HuH-7 (cell line): ENCODE data around the gene SLX9.

Experiments
- DNase-seq: peaks from one replicate; pipeline ENCODE4 v3.0.0; 2011; ENCODE audit warnings: low spot score

The SLX9 gene

DNA sequence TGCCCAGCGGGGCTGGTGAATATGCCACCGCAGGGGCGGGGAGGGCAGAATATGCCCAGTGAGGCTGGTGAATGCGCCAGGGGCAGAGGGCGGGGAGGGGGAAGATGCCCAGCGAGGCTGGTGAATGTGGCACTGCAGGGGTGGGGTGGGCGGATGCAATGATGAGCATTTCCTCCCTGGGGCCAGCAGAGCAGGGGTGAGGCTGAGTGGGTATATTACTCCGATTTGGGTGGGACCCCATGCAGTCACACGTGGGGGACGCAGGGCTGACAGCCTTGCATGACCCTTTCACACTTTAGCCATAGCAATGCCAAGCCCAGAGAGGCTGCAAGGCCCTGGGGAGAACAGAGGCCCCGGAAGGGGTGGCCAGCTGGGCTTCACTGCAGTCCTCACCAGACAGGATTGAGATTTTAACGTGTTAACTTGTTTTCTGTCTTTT lies 9.3 kb upstream of the SLX9 start:
- no peak for DNase-seq

DNA sequence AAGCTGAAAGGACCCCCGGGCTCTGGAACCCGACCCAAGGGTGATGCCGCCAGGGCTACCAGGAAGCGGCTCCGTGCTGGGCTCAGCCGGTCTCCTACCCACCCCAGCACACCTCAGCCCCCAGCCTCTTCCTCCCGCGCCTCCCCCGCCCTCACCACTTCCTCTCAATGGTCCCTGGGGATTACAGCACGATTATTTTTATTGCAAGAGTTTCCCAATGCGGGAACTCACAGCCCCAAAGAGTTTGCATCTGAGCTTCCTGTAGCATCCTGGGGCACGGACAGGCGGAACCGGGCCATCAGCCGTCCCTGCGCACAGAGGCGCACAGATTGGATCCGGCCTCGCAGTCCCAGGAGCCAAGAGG lies 8.7 kb upstream of the SLX9 start:
- no peak for DNase-seq

DNA sequence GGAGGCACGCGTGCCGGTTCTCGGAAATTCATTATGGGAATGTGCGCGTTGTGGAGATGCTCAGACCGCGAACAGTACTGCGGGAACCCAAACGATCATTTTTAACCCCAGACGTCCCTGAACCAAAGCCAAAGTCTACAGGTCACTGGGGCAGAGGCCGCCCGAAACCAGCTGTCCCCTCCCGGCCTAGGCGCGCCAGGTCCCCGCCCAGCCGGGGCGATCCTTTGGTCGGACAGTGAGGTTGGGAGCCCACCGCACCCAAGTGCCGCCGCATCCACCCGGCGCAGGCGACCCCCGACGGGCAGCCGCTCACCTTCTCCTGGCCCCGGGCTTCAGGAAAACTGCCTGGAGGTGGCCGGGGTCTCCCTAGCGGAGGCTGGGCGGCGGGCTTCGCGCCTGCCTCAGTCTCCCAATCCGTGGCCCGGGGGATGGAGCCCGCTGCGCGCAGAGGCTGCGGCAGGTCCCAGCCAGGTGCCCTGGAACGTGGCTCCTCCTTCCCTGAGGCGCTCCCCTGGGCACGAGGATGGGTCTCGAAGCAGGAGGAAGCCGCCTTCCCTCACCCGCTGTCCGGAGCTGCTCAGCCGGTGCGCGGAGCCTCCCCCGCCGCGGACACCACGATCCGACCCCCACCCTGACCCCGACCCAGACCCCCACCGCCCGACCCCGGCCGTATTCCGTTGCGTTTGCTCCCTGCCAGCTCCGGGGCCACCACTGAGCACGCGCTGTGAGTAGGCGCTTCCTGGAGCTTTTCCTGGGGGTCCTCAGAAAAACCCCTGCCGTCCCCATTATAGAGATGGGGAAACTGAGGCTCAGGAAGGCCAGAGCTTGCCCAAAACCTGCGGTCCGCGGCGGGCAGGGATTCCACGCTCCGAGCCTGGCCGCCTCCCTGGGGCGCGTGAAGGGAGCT lies 8.1 kb upstream of the SLX9 start:
- peak; percentile 48 for DNase-seq

DNA sequence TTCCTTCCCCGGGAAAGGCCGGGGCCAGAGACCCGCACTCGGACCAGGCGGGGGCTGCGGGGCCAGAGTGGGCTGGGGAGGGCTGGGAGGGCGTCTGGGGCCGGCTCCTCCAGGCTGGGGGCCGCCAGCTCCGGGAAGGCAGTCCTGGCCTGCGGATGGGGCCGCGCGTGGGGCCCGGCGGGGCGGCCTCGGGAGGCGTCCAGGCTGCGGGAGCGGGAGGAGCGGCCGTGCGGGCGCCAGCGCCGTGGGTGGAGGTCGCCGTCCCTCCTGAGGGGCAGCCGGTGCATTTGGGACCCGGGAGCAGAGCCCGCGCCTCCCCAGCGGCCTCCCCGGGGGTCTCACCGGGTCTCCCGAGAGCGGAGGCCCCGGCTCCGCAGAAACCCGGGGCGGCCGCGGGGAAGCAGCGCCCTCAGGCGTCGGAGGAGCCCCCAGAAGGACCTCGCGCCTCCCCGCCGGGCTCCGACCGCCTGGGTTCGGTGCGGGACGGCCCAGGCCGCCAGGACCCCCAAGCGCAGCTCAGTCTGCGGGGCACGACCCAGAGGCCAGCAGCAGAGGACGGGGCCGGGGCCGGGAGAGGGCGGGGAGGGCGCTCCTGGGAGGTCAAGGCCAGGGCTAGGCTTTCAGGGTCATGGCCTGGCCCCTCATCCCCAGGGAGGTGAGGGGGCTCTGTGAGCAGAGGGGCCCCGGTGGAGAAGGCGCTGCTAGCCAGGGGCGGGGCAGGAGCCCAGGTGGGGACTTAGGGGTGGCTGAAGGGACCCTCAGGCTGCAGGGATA lies 7.2 kb upstream of the SLX9 start:
- DNase-seq, result peak; percentile 82

DNA sequence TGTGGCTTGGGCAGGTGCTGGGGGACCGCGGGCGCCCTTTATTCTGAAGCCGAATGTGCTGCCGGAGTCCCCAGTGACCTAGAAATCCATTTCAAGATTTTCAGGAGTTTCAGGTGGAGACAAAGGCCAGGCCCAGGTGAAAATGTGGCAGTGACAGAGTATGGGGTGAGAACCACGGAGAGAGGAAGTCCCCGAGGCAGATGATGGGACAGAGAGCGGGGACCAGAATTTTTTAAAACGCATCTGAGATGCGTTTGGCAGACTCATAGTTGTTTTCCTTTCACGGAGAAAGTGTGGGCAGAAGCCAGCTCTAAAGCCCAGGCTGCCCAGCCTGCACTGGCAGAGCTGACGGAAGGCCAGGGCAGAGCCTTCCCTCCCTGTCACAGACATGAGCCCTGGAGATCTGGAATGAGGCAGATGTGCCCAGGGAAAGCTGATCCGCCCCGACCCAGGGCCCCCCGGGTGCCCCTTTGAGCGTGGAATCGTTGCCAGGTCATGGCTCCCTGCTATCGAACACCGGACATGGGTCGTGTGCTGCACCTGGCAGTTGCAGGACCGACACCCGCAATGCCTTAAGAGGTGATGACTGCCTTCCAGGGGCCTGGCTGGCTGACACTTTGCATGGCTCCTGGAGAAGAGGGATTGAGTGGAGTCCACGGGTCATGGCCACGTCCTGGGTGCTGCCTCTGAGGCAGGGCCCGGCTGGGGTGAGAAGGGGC lies 6.5 kb upstream of the SLX9 start:
- DNase-seq, result no peak

DNA sequence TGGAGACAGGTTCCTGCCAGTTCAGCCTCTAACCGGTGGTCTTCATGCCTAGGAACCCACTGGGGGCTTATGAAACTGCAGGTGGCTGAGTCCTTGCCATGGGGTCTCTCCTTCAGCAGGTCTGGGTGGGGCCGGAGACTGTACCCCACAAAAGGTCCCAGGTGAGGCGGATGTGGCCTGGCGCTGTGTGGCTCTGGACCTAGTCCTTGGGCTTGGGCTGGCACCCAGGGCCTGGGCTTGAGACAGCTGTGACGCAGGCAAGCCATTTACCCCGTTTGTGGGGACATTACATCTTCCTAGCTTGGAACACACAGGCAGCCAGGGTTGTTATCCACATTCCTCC lies 5.9 kb upstream of the SLX9 start:
- DNase-seq, result no peak

DNA sequence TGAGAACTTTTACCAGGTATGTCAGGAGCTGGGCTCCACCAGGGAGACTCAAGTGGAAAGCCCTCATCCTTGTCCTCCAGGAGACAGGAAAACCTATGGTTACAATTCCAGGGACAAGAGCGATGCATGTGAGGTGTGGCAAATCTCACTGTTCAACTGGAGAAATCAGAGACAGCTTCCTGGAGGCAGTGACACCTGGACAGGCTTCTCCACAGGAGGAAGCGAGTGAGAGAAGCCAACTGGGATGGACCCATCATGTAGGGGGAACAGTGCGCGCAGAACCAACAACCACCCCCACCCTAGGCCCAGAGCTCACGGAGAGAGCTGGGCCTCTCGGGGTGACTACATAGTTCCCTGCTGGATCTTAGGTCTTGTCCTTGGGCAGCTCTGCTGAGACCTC lies 5.6 kb upstream of the SLX9 start:
- no peak for DNase-seq

DNA sequence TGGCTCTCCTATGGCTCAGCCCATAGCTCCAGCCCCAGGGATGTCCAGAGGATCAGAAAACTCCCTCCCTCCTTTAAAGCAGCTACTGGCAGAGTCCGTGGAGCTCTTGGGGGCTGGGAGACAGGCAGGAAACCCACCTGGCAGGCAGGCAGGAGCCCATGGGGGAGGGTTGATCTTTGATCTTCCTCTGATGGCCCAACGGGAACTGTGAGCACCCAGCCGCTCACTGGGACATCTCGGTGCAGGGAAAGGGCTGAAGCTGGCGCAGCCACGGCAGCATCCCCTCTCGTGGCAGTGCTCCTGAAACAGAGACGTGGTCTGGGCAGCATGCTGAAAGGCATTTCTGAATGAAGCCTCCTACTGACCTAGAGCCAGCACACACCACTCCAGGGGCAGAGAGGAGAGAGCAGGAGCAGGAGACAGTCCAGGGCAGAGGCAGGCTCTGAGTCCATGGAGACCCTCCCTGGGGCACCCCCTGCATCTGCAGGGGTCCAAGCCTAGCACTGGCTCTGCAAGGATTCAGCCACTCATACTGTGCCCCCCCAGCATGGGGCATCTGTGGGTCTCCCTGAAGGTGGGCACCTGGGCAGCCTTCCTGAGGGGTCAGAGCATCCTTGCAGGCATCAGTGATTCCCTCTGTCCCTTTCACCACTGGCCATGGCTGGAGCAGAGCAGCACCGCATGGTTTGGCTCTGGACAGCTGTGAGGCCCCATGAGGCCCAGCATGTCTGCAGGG lies 4.9 kb upstream of the SLX9 start:
- no peak for DNase-seq

DNA sequence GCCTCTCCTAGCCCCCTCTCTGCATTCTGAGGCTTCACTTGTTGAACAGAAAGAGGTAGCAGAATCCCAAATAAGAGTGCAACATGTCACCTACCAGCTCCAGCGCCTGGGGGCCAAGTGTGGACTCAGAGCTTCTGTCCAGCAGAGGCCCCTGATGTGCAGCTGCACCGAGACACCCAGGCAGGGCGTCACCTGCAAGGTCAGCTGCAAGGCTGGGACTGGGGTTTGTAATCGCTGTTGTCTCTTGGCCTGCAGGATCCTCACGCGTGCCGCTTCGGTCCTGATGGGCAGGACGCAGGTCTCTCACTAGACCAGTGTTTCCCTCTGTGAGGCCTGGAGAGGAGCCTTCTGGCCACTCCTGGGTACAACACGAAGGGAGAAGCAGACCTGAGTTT lies 4.3 kb upstream of the SLX9 start:
- DNase-seq, result no peak

DNA sequence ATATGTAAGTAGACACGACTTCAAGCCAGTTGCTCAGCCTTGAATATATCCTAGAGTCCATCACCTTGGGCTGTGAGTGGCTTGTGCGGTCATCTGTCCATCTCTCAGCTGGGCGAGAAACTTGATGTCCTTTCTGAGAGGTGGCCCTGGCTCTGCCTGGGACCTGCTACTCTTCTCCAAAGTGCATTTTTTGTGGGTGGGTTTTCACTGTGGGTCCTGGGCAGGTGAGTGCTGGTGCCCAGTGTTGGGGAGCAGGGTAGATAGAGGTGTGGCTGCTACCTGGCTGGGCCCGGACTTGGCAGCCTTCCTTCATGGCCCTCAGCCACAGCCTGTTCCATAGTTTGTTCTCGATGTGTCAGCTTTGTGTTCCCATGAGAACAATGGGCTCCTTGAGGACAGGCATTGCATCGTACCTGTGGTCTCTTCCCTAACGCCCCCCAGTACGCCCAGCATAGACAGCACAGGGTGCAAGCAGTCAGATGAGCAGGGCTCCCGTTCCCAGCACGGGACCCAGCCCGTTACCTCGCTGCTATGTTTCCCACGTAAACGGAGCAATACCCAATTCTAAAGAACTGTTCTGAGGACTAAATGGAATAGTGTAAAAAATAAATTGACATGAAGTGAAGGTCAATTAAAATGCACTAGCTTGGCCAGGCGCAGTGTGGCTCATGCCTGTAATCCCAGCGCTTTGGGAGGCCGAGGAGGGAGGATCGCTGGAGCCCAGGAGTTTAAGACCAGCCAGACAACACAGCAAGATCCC lies 877 bp upstream of the SLX9 start:
- DNase-seq, result no peak

DNA sequence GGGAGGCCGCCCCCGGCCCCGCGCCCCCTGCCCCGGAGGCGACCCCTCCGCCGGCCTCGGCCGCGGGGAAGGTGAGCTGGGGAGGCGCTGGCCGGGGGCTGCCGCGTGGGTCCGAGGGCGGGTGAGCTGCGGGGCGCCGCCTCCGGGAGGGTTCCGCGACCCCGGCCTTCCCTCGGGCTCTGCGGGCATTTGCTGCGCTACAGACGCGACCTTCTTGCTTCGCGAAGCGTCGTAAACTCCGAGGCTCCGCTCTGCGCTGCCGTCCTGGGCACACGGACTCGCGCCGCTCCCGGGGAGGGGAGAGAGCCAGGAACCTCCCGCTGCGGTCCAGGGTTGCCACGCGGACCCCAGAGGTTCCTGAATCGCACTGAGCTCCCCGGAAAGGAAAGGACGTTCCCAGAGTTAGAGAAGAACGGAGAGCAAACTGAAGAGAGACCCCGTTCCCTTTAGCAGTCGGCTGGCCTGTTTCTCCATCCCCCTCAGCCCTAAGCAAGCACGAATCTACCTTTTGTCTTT lies 345 bp downstream of the SLX9 start:
- DNase-seq, result peak; percentile 42

DNA sequence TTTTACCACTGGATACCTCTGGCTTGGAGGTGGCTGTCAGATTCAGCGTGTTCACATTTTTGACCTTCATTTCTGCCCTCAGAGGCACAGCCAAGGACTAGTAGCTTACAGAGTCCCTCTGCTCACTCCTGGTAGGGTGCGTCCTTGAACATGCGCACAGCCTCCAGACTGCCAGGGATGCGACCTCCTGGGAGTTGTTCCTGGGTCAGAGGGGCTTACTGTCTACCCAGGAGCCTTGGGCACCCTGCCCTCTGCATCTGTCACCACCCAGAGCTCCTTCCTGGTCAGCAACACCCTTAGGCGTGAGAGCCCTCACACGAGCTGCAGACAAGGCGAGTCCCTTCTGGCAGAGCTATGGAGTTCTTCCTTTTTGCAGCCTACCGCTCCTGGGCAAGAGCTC lies 1.7 kb downstream of the SLX9 start:
- no peak for DNase-seq

DNA sequence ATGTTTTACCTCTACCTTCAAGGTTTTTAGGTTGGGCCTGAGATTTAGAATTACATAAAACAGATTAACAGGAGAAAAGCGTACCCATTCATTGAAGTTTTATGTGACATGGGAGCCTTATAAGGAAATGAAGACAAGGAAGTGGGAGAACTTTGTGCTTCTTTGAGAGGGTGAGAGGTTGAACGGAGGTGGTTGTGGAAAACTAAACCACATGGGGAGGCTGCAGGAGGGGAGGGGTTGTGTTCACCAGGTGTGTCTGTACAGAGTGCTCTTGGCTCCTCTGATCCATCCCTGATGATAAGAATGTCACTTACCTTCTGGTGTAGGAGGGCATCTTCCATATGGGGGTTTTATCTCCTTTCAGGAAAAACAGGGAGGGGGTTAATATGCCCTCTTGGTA lies 2.7 kb downstream of the SLX9 start:
- DNase-seq, result no peak

DNA sequence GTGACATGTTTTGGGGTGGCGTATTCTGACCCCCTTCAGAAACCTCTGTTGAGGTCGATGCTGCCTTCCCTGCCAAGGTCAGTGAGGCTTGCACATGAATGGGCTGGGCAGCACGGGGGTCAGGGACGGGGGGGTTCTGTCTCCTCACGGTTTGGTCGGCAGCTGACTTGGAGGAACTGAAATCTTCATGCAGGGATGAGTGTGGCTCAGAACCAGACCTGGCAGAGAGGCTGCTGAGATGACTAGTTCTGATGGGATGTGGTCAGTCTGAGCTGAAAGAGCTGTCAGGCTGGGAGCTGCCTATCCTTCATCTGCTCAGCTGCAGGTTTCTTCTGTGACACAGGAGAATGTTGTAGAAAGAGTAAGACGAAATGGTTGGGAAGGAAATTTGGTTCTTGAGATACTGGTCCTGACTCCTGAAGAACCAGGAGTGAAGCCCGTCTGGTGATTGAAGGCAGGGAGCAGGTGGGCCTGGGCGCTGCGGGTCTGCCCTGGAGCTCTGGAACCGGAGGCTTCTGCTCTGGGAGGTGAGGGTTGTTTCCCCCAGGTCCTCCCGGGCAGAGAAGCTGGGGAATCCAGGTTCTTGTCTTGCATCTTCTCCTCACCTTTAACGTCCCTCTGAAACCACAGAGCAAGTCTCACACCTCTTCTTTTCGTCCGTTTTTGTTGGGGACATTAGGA lies 3.3 kb downstream of the SLX9 start:
- no peak for DNase-seq

DNA sequence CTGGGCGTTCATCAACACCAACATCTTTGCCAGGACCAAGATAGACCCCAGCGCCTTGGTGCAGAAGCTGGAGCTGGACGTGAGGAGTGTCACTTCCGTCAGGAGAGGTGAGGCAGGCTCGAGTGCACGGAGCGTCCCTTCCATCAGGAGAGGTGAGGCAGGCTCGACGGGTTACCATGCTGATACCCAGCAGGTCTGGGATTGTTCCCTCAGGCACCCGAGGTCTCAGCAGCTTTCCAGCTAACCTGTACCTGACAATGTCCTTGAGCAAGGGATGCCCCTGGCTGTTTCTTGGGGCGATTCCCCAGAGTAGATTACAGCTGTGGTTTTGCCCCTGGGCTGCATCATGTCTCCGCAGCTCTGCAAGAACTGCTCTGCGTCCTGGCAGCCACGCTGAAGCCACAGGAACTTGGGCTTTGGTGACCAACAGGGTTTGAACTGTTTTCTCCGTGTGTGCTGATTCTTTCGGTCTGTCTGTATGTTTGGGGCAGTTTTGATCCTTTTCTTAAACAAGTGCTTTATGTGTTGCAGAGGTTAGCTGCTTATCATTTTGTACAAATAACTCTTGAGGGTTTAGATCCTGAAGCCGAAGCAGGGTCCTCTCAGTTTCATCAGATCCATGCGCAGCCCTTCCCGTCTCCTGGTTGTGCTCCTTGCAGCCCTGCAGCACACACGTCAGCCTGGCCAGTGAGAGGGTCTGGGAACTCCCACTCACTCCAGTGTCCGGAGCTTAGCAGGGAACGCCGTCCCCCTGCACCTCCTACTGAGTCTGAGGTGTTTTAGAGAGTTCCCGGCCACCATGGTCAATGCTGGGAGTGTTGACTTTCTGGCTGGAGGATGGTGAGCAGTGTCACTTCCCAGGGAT lies 4.1 kb downstream of the SLX9 start:
- no peak for DNase-seq

DNA sequence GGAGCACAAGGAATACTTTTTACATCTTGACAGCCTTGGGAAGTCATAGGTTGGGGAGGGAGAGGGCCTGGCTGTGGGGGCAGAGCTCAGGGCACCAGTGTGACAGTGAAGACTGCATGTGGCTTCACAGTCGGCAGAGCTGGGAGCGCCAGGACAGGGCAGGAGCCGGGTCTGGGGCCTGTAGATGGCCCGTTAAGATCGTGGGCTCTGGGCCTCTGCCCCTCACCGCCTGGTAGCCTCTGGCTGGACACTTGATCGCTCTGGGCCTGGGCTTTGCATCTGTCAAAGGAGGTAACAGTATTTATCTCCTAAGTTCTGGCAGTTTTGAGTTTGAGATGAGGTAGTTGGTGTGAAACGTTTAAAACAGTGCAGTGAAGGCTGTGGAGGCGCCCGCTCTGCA lies 4.8 kb downstream of the SLX9 start:
- DNase-seq, result no peak

DNA sequence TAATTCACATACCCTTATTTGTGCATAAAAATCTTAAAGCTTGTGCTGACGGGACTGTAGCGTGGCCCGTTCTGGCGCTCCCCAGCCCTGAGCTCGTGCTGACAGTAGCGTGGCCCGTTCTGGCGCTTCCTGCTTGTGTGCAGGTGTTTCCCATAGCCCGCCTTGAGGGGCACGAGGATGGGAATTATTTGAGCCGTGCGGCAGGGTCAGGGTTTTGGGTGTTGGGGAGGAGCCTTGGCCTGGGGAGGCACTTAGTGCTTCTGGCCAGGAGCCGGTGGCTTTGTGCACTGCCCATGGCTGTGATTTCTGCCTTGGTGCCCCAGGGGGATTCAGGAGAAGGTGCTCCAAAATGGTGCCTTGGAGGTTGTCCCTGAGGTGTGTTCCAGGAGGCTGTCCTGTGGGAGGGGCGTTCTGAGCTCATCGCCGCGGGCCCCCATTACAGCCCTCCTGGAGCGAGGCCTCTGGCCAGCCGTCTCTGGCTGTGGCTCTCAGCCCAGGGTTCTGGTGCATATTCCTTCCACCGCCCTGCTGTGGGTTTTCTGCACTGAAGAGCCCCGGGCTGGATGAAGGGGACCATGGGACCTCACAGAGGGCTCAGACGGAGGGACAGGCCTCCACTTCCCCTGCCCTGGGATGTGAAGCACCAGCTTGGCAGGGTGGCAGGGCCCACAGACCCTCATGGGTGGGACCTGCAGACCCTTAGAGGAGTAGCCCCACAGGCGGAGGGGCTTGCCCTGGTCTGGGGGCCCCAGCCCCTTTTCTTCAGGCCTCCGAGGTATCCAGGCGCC lies 6.6 kb downstream of the SLX9 start:
- DNase-seq, result no peak

DNA sequence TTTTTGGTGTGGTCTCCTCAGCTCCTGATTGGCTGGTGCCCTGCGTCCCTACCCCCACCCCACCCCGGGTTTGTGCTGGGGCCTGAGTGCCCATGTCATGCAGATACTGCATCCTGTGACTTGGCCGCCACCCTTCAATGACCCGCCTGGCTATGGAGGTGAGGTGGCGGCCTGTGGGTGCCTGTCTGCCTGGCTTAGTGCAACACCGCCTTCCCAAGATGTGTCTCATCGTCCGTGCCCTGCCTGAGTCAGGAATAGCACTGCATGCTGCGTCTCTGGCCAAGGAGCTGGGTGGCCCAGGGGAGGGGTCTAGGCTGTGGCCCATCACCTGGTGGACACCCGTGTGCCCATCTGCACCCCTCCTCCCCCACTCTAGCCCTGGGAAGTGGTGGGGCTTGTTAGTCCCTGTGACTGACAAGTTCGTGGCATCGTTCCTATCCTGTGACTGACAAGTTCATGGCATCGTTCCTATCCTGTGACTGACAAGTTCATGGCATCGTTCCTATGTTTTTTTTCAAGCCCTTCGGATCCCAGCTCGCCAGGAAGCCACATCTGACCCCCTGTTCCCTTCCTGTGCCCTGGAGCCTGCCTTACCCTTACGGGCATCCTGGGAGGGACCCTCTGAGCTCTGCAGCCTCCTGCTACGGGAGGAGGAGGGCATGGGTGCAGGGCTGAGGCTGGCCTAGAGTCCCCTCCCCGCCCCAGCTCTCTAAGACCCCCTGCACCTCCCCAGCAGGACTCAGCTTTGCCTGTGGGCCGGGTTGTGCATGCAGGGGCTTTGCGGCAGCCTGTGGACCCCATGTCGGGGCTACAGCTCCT lies 7.5 kb downstream of the SLX9 start:
- no peak for DNase-seq
